OCI-LY3 (cell line): ENCODE measurements around the gene LPP.
A peak's percentile ranks its signal among the peaks of the same experiment; 100 is the strongest.

ENCODE experiments used
- H2AFZ ChIP-seq: fragments of 200-600, 300-600 bp; shearing (Covaris generic); 2 replicates; pipeline ENCODE4 v1.6.0; 2014; ENCODE audit warnings: antibody characterized with exemption, low read depth, low read length
- H3K27ac ChIP-seq: fragments of 200-600, 300-600 bp; sonication (generic); 2 replicates; pipeline ENCODE4 v1.5.1; 2014; ENCODE audit warnings: mild to moderate bottlenecking, low read length, moderate library complexity, mixed read lengths
- H3K27me3 ChIP-seq: fragments of 200-600, 300-600 bp; sonication (generic); 2 replicates; pipeline ENCODE4 v1.6.1; 2014; ENCODE audit warnings: low read depth, low read length, mixed read lengths
- H3K36me3 ChIP-seq: fragments of 200-600, 300-600 bp; sonication (generic); replicated peaks from 2 replicates; pipeline ENCODE3; 2014; ENCODE audit warnings: low read depth, low read length, mixed read lengths
- H3K4me1 ChIP-seq: fragments of 300-600, 200-600 bp; sonication (generic); 2 replicates; pipeline ENCODE4 v1.6.1; 2014; ENCODE audit warnings: low read length, mixed read lengths
- H3K4me2 ChIP-seq: fragments of 200-600, 300-600 bp; sonication (generic); 2 replicates; pipeline ENCODE4 v1.6.1; 2014; ENCODE audit warnings: low read length, mixed read lengths
- H3K4me3 ChIP-seq: fragments of 300-600, 200-600 bp; sonication (generic); 2 replicates; pipeline ENCODE4 v1.5.1; 2014; ENCODE audit warnings: antibody characterized with exemption, mild to moderate bottlenecking, low read length, moderate library complexity
- H3K79me2 ChIP-seq: fragments of 300-600, 200-600 bp; shearing (Covaris generic); 2 replicates; pipeline ENCODE4 v1.6.1; 2014; ENCODE audit warnings: mild to moderate bottlenecking, low read length, mixed read lengths
- H3K9ac ChIP-seq: fragments of 300-600, 200-600 bp; shearing (Covaris generic); 2 replicates; pipeline ENCODE4 v1.6.0; 2014; ENCODE audit warnings: mild to moderate bottlenecking, low read length, moderate library complexity
- H3K9me3 ChIP-seq: fragments of 200-600, 300-600 bp; shearing (Covaris generic); 2 replicates; pipeline ENCODE4 v1.6.1; 2014; ENCODE audit warnings: low read length, mixed read lengths; ENCODE audit not compliant: insufficient read depth
- H4K20me1 ChIP-seq: fragments of 200-600, 300-600 bp; sonication (generic); 2 replicates; pipeline ENCODE4 v1.6.1; 2016; ENCODE audit warnings: low read length, mixed read lengths; ENCODE audit not compliant: insufficient read depth
- EZH2phosphoT487 ChIP-seq: fragments of 200-600 bp; shearing (Covaris generic); IDR thresholded peaks from 2 replicates; pipeline ENCODE4 v1.6.1; 2018; ENCODE audit warnings: antibody characterized with exemption, mixed run types, low read depth
- TF ChIP-seq, protein P1 (sequence below): fragments of 200-600, 300-600 bp; sonication (generic); IDR thresholded peaks from 2 replicates; pipeline ENCODE4 v1.5.1; 2014; ENCODE audit warnings: antibody characterized with exemption, low read length, low read depth

LPP gene

DNA sequence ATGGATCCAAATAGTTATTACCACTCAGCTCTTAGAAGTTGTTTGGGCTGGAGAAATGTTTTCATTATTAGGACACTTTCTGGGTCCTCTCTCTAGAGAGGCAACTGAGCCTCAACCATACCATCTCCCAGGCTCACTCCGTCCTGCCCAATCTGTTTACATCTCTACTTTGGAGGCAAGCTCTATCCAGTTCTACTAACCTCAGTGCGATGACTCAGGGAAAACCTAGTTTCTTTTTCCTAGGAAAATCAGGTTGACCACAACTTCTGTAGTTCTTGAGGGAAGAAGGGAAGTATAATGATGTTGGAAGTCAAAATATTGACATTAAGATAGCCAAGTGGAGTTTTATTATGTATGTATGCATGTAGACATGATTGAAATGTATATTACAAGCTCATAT lies 40.4 kb downstream of the LPP start:
- Histone ChIP-seq H3K4me3 (no peak overlapping the region), H3K27me3 (no peaks in the 10 kb centered on the region), H3K9ac (no peak overlapping the region), H3K4me1 (peaks cover 17% of the 10 kb centered on the region), H3K4me2 (no peak overlapping the region), H2AFZ (no peak overlapping the region), H4K20me1 (no peaks in the 10 kb centered on the region), H3K36me3 (no peaks in the 10 kb centered on the region), H3K79me2 (no peaks in the 10 kb centered on the region), H3K27ac (no peak overlapping the region), H3K9me3 (no peaks in the 10 kb centered on the region)
- no peak for TF ChIP-seq EZH2phosphoT487
- TF ChIP-seq, protein P1, sequence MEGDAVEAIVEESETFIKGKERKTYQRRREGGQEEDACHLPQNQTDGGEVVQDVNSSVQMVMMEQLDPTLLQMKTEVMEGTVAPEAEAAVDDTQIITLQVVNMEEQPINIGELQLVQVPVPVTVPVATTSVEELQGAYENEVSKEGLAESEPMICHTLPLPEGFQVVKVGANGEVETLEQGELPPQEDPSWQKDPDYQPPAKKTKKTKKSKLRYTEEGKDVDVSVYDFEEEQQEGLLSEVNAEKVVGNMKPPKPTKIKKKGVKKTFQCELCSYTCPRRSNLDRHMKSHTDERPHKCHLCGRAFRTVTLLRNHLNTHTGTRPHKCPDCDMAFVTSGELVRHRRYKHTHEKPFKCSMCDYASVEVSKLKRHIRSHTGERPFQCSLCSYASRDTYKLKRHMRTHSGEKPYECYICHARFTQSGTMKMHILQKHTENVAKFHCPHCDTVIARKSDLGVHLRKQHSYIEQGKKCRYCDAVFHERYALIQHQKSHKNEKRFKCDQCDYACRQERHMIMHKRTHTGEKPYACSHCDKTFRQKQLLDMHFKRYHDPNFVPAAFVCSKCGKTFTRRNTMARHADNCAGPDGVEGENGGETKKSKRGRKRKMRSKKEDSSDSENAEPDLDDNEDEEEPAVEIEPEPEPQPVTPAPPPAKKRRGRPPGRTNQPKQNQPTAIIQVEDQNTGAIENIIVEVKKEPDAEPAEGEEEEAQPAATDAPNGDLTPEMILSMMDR, result no peak

DNA sequence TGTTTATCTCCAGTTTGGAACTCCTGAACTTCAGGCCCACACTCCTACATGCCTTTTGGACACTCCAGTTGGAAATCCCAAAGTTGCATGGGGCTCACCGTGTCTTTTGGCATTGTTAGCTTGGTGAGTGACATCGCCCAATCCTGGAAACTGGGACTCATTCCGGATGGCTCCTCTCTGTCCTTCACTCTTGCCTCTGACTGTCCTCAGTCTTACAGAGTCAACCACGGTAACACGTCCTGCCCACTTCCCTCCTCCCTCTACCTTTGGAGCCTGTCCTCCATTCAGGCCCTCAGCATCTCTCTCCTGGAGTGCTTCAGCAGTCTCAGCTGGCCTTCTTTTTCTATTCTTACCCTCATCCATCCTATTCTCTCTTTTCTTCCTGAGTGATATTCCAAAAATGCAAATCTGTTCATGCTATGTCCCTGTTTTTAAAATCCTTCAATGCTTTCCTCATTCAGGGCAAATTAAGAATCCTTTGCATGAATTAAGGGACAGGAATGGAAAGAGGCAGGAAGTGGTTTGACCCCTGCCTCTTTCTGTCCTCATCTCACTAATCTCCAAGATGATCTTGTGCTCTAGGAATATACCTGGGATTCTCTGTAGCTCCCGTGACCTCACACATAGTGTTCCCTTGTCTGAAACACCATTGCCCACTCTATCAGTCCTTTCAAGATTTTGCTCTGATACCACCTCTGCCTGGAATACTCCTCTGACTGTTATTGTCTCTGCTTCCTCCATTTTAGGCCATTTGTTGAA lies 42.5 kb downstream of the LPP start:
- no peak overlapping the region for H3K4me2 ChIP-seq
- H3K36me3 ChIP-seq, result no peaks in the 10 kb centered on the region
- H3K79me2 ChIP-seq, result no peaks in the 10 kb centered on the region

DNA sequence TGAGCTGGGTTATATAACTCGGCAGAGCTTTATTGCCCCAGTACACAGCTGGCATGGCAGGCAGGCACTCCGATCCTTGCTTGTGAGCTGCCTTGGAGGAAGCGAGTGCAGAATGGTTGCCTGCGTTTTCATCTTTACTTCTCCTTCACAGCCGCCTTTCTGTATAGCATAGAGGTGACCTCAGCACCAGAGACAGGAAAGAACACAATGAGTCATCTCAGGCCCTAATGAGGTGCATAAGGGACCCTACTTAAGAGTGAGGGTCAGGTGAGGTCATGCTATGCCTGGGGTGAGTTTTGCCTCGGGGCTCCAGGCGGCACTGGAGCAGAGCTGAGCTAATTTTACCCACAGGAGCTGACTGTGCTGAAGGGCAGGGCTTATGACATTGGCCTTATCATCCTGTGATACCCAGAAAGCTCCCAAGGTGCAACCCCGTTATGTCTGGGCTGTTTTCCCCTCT lies 43.5 kb downstream of the LPP start:
- TF ChIP-seq, protein P1, result no peak
- TF ChIP-seq EZH2phosphoT487, result no peak
- H4K20me1 ChIP-seq, result 0 out of 2 replicates have a peak, but pooled peaks cover 3% of the 10 kb centered on the region
- peaks cover 17% of the 10 kb centered on the region for H3K4me1 ChIP-seq
- no peaks in the 10 kb centered on the region for H3K9me3 ChIP-seq
- peak overlapping the region; percentile 61 for H3K4me2 ChIP-seq
- peak overlapping the region; percentile 20 for H3K4me3 ChIP-seq
- H2AFZ ChIP-seq, result no peak overlapping the region
- no peak overlapping the region for H3K9ac ChIP-seq
- H3K79me2 ChIP-seq, result no peaks in the 10 kb centered on the region
- H3K36me3 ChIP-seq, result no peaks in the 10 kb centered on the region
- no peaks in the 10 kb centered on the region for H3K27me3 ChIP-seq
- peak overlapping the region; percentile 18; the same call in 1 of the 2 replicates for H3K27ac ChIP-seq

More for the DNA sequence above, 42.5 kb downstream of the LPP start:
- TF ChIP-seq, protein P1, result no peak
- no peak for TF ChIP-seq EZH2phosphoT487
- Histone ChIP-seq H2AFZ (no peak overlapping the region), H3K27ac (no peak overlapping the region), H3K4me1 (peaks cover 17% of the 10 kb centered on the region), H3K27me3 (no peaks in the 10 kb centered on the region), H3K9me3 (no peaks in the 10 kb centered on the region), H3K4me3 (no peak overlapping the region), H3K9ac (no peak overlapping the region), H4K20me1 (no peaks in the 10 kb centered on the region)

DNA sequence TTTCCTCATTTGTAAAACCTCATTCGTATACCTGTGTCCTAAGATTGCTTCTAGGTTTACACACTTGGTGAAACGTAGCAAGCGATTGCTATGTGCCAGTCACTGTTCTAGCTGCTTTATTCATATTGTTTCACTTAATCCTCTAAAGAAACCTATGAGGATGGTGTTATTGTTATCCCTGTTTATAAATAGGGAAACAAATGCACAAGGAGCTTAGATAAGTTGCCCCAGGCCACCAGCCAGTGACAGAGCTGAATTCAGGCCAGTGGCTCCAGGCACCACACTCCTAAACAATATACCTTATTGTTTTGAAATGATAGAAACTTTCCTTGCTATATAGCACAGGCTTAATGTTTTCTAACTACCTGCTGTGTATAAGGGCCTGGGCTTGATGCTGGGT lies 44.0 kb downstream of the LPP start:
- H3K4me2 ChIP-seq, result peak overlapping the region; percentile 61
- no peaks in the 10 kb centered on the region for H3K79me2 ChIP-seq
- H4K20me1 ChIP-seq, result 0 out of 2 replicates have a peak, but pooled peaks cover 3% of the 10 kb centered on the region

More for the DNA sequence above, 44.0 kb downstream of the LPP start:
- TF ChIP-seq, protein P1, result no peak
- TF ChIP-seq EZH2phosphoT487, result no peak
- Histone ChIP-seq H3K4me1 (peaks cover 17% of the 10 kb centered on the region), H3K9ac (no peak overlapping the region), H3K9me3 (no peaks in the 10 kb centered on the region), H3K36me3 (no peaks in the 10 kb centered on the region), H2AFZ (no peak overlapping the region), H3K4me3 (peak overlapping the region; percentile 20; the same call in 1 of the 2 replicates), H3K27me3 (no peaks in the 10 kb centered on the region), H3K27ac (no peak overlapping the region)
